HG02610 (cell line): ENCODE results near the gene FZD1.
A peak's percentile ranks its signal among the peaks of the same experiment; 100 is the strongest.

Experiments used
- ATAC-seq: cut with Tn5 transposase; IDR thresholded peaks from one replicate; pipeline ENCODE4 v1.9.1; 2021; ENCODE audit warnings: mild to moderate bottlenecking, moderate library complexity; ENCODE audit not compliant: unreplicated experiment

Gene FZD1

GRCh38 chr7:91264924-91265681, 870 bp downstream of the FZD1 start:
- peak; percentile 21 for ATAC-seq

GRCh38 chr7:91265693-91266066, 1.4 kb downstream of the FZD1 start:
- no peak for ATAC-seq

- ATAC-seq, result no peak
Measured at GRCh38 chr7:91266067-91266688, 1.9 kb downstream of the FZD1 start.

GRCh38 chr7:91266689-91267090, 2.5 kb downstream of the FZD1 start:
- no peak for ATAC-seq

GRCh38 chr7:91267171-91267955, 3.1 kb downstream of the FZD1 start:
- no peak for ATAC-seq

- ATAC-seq, result no peak
Measured at GRCh38 chr7:91270372-91270771, 6.1 kb downstream of the FZD1 start.

- peak; percentile 78 for ATAC-seq
Measured at GRCh38 chr7:91276909-91277308, 12.7 kb downstream of the FZD1 start.

GRCh38 chr7:91280185-91280584, 16.0 kb downstream of the FZD1 start:
- ATAC-seq, result peak; percentile 34

- ATAC-seq, result no peak
Measured at GRCh38 chr7:91280604-91281003, 16.4 kb downstream of the FZD1 start.

GRCh38 chr7:91285696-91286355, 21.6 kb downstream of the FZD1 start:
- ATAC-seq, result no peak

- ATAC-seq, result no peak
Measured at GRCh38 chr7:91286432-91286831, 22.2 kb downstream of the FZD1 start.

GRCh38 chr7:91287371-91288084, 23.3 kb downstream of the FZD1 start:
- no peak for ATAC-seq

- no peak for ATAC-seq
Measured at GRCh38 chr7:91288208-91288824, 24.1 kb downstream of the FZD1 start.

- ATAC-seq, result no peak
Measured at GRCh38 chr7:91289633-91290254, 25.5 kb downstream of the FZD1 start.

GRCh38 chr7:91291302-91291701, 27.1 kb downstream of the FZD1 start:
- no peak for ATAC-seq

- no peak for ATAC-seq
Measured at GRCh38 chr7:91291902-91292301, 27.7 kb downstream of the FZD1 start.

GRCh38 chr7:91292506-91292905, 28.3 kb downstream of the FZD1 start:
- ATAC-seq, result no peak

GRCh38 chr7:91293136-91293535, 28.9 kb downstream of the FZD1 start:
- no peak for ATAC-seq

- no peak for ATAC-seq
Measured at GRCh38 chr7:91293840-91294239, 29.6 kb downstream of the FZD1 start.
